Liver (tissue), 3 donors: ENCODE results near the gene DIPK1B.

Source experiments
- CTCF ChIP-seq: fragments of 150-350 bp; IDR thresholded peaks from 2 replicates; pipeline ENCODE4 v1.5.1; 2017; ENCODE audit warnings: improper control_type of control experiment, low read depth, low read length; ENCODE audit not compliant: missing input control
- GABPA ChIP-seq, 2 donors: IDR thresholded peaks in 1 of 2; conservative IDR thresholded peaks in 1 of 2; 2 replicates each; pipeline ENCODE4 v1.6.1; 2016; ENCODE audit warnings: antibody characterized with exemption in 2 of 2, mild to moderate bottlenecking in 1 of 2, moderate library complexity in 1 of 2
- RAD21 ChIP-seq, 2 donors: IDR thresholded peaks; 2 replicates each; pipeline ENCODE4 v1.6.1; 2016; ENCODE audit warnings: antibody characterized with exemption in 2 of 2, mild to moderate bottlenecking in 2 of 2
- RXRA ChIP-seq, 2 donors: IDR thresholded peaks; 2 replicates each; pipeline ENCODE4 v1.6.1; 2017 to 2018; ENCODE audit warnings: antibody characterized with exemption in 2 of 2, mild to moderate bottlenecking in 1 of 2
- donor health status: healthy.
- donor health status: healthy.

GRCh38 chr9:136665704-136666371 is 46.5 kb upstream of the DIPK1B start:
- TF ChIP-seq GABPA (IDR thresholded peaks at IDR 0.05 in 1 of 2, conservative IDR thresholded peaks at IDR 0.05 in 1 of 2) (no peak), CTCF (no peak), RAD21 (IDR thresholded peaks at IDR 0.05) (no peak), RXRA (IDR thresholded peaks at IDR 0.05) (no peak)
